Measurements from ENCODE around the gene ASCC1.

DNA sequence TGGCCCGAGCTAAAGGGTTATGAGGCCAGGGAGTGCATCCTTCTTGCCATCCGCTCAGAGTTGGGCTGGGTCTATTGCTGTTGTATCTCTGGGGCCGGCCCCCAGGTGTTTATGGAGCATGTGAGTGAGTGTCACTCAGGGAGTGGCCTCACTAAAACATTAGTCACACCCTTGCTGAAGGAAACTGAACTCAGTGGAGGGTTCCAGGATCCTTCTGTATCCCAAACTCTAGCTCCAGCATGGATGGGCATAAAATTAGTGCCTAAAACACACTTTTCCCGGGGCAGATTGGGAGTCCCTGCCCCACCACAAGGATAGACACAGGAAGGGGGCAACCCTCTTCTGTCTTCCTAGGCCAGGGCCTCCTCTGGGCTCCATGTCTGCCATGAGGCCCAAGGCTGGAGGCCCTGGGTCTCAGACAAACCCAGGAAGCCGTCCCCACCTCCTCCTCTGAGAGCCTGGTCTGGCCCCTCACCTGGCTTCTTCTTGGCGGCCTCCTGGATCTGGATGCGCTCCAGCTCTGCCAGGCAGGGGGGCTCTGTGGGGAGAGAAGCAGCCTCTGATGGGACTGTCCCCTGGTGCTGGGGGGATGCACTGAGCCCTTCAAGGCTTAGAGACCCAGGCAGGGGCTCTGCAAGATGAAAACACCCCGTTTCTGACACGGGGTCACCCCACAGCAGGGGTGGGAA lies 152.2 kb downstream of the ASCC1 start:
- TF ChIP-seq, protein P1, sequence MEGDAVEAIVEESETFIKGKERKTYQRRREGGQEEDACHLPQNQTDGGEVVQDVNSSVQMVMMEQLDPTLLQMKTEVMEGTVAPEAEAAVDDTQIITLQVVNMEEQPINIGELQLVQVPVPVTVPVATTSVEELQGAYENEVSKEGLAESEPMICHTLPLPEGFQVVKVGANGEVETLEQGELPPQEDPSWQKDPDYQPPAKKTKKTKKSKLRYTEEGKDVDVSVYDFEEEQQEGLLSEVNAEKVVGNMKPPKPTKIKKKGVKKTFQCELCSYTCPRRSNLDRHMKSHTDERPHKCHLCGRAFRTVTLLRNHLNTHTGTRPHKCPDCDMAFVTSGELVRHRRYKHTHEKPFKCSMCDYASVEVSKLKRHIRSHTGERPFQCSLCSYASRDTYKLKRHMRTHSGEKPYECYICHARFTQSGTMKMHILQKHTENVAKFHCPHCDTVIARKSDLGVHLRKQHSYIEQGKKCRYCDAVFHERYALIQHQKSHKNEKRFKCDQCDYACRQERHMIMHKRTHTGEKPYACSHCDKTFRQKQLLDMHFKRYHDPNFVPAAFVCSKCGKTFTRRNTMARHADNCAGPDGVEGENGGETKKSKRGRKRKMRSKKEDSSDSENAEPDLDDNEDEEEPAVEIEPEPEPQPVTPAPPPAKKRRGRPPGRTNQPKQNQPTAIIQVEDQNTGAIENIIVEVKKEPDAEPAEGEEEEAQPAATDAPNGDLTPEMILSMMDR (conservative IDR thresholded peaks at IDR 0.05 in 1 of 2, IDR thresholded peaks at IDR 0.05 in 1 of 2; ENCODE audit: extremely low read depth in 1 of 2, insufficient read depth in 1 of 2, low read depth in 1 of 2, low read length in 2 of 2) = no peak
- no peak for TF ChIP-seq EZH2 (IDR thresholded peaks at IDR 0.05; ENCODE audit: borderline replicate concordance, low read length)

Measured in mammary epithelial cell (primary cell).